ENCODE data around the gene KRT6A. TPM values are rescaled to one million over a fixed set of nuclear protein-coding genes. Genes with fewer than 3 reads are reported as not detected.

The KRT6A gene
- total RNA-seq, 1 experiment from 2014 or later = not detected

DNA sequence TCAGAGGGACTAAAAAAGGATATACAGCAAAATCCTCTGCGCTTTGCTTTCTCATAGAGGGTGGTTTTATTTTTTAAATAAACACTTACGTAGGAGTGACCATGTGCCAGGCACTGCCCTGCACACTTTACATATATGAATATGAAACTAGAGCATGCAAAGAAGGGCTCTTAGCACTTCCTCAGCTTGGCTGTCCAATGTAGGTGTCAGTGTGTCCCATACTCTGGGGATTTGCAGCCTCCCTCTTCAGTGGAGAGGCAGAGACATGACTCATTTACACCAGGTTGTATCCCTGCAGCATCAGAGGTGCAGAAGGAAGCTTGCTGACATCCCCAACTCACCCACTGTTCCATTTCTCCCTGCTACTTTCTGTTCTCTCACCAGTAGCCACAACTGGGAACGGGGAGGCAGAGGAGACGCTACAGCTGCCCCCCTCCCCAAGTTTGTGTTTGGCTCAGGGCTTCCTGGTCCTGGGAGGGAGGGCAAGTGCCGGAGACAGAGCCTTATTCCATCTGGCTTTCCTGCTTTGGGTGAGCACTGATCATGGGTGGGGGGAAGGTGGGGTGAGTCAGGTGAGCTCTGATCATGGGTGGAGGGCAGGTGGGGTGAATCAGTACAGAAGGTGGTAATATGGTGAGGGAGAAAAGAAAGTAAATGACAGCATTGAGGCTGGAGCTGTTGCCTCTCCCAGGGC is 32.0 kb upstream of the KRT6A start:
- no peak for DNase-seq (ENCODE audit: low read depth)

DNA sequence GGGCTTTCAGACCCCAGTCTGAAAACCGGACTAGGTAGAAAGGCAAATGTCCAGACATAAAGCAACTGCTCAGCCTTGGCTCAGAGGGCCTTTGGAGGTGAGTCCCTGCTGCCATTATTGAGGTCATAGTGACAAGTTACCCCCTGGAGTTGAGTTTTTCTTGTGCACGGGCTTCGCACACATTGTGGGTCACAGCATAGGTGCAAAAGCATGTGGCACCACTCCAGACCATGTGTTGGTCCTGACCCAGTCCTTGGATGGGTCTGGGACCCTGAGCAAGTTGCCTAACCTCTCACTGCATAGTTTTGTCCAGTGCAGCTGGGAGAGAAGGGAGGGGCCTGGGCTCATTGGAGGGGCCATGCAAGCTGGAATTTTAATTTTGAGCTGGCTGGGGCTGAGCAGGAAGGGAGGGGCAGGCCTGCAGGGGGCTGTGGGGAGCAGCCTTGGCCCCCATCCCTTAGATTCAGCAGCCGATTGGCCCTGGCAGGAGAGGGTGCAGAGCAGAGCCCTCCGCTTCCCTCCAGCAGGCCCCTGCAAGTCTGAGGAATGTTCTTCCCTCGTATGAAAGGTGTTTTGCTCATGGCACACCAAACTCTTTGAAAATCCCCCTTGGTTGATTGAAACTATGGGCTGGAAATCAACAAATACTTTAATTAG is 31.3 kb upstream of the KRT6A start:
- DNase-seq (ENCODE audit: low read depth) = no peak

- no peak for DNase-seq (ENCODE audit: low read depth)
Observed at GRCh38 chr12:52523824-52524223, 30.8 kb upstream of the KRT6A start.

DNA sequence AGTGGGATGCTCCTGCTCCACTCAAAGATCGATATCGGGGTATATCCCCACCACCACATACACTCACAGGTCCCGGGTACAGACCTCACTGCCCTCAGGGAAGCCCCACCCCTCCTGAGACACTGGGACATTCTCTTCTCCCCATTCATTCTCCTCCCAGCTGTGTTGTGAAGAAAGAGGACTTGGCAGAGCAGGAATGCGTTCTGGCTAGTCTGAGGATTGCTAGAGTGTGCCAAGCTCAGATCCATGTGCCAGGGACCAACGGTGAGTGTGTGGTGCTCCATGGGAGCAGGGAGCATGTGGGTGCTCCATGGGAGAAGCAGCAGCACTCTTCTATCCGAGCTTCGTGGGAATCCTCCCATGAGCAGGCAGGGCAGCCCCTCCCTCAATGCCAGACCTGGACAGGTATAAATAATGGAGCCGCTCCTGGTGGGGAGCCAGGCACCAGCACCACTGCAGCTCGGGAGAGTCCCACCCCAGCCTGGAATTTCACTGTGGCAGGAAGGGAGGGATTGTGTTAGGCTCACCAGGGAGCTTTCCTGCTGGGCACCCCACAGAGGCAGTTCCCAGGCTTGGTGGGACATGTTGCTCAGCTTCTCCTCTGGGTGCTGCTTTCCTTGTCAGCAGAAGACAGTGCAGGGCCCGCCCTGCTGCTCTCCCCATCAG is 29.4 kb upstream of the KRT6A start:
- DNase-seq (ENCODE audit: low read depth) = peak; percentile 38

- DNase-seq (ENCODE audit: low read depth) = peak; percentile 86
Observed at GRCh38 chr12:52521568-52522266, 28.7 kb upstream of the KRT6A start.

- DNase-seq (ENCODE audit: low read depth) = peak; percentile 44
Observed at GRCh38 chr12:52521175-52521567, 28.1 kb upstream of the KRT6A start.

- no peak for DNase-seq (ENCODE audit: low read depth)
Observed at GRCh38 chr12:52519826-52520662, 27.0 kb upstream of the KRT6A start, which contains the start of gene KRT5. Gene KRT5, minus strand, starts transcription at chr12:52520394. Its CDS starts 98 bp downstream, at chr12:52520296.

GRCh38 chr12:52519387-52519703 is 26.3 kb upstream of the KRT6A start:
- no peak for DNase-seq (ENCODE audit: low read depth)

DNA sequence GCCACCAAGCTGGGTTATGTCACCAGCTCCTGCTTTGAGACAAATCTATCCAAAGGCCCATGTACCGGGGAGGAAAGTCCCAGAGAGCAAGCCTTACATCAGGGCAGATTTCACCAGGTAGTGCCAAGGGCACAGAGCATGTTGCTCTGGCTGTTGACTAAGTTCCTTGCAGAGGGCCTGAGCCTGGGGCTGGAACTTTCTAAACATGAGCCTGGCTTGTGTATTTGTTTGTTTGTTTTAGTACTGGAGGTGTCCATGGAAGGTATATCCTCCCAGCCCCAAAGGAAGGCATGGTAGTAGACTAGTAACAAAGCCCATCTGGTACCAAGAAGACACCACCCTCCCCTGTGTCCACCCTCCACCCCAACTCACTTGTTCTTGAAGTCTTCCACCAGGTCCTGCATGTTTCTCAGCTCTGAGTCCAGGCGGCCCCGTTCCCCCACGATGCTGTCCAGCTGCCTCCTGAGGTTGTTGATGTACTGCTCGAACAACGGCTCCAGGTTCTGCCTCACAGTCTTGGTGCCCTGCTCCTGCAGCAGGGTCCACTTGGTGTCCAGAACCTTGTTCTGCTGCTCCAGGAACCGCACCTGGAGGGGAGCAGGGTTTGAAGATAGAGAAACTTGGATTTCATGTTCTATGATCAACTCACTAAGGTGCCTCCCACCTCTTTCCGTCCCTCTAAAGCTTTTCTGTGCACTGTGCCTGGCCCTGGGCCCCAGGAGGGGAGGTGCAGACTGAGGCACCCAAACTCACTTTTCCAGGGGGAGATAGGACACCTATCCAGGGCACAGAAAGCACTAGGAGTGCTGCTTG is 25.7 kb upstream of the KRT6A start:
- DNase-seq (ENCODE audit: low read depth) = no peak

GRCh38 chr12:52517888-52518287 is 24.8 kb upstream of the KRT6A start:
- DNase-seq (ENCODE audit: low read depth) = no peak

- DNase-seq (ENCODE audit: low read depth) = no peak
Observed at GRCh38 chr12:52517005-52517835, 24.2 kb upstream of the KRT6A start.

GRCh38 chr12:52515927-52516831 is 23.1 kb upstream of the KRT6A start:
- peak; percentile 65 for DNase-seq (ENCODE audit: low read depth)

DNA sequence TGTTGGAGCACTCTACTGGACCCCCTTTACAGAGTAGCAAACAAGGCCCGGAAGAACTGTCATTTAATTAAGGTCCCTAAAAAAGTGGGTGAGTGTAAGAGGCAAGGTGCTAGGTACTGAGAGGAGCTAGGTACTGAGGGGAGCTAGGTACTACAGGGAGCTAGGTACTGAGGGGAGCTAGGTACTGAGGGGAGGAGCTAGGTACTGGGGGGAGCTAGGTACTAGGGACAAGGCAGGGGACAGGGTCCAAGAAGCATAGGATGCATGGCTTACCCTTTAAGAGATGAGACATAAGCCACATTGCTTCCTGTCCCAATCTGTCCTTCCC is 22.2 kb upstream of the KRT6A start:
- DNase-seq (ENCODE audit: low read depth) = no peak

DNA sequence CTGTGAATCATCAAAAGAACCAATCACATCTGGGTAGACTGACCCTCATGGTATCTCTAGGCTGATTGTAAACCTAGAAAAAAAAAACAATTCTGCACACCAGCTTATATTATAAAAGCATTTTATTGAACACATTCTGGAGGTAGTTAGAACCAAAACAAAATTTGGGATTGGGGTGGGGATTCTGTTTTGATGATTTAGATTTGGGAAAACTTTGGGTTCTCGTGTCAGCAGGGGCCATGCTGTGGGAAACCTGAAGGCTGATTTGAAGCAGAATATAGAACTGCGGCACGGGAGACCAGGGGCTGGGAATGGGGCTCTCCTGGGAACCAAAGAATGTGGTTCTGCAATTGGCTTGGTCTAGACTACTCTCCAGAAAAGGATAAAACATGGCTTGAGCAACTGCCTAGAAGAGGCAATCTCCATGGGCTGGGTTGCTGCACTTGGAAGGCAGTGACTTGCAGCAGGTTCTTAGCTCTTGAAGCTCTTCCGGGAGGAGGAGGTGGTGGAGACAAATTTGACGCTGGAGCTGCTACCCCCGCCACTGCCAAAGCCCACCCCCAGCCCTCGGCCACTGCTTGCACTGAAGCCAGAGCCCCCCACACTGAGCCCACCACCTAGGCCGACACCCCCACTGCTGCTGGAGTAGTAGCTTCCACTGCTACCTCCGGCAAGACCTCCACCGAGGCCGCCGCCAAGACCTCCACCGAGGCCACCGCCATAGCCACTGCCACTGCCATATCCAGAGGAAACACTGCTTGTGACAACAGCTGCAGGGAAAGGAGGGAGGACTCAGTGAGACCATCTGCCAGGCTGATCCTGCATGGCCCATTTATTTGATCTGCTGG is 21.6 kb upstream of the KRT6A start:
- no peak for DNase-seq (ENCODE audit: low read depth)

DNA sequence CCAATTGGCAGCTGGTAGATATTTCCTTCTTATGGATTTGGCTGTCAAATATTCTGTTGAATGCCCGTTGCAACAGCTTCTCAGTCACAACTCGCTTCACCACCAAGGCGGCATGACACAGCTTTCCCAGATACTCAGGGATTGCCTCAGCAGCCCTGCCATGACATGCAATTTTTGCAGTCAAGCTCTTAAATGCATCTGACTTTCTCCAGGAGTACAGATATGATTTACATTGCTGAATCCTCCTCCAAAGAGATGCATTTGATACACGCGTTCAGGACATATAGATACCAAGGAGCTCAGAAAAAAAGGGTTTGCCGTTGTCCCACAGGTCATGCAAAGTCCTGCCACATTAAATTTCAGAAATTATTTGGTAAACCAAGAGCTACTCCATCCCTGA is 20.7 kb upstream of the KRT6A start:
- DNase-seq (ENCODE audit: low read depth) = no peak

- DNase-seq (ENCODE audit: low read depth) = no peak
Observed at GRCh38 chr12:52508211-52508610, 15.2 kb upstream of the KRT6A start.

GRCh38 chr12:52506858-52507715 is 14.0 kb upstream of the KRT6A start:
- peak; percentile 55 for DNase-seq (ENCODE audit: low read depth)

Data from Daoy (cell line).